Measurements from ENCODE around the gene TDRD15. TPM values are rescaled to one million over a fixed set of nuclear protein-coding genes. Genes with fewer than 3 reads are reported as not detected.

Gene TDRD15
- total RNA-seq, 4 donors from 2014 or later = 0.34 TPM; not detected in 3

GRCh38 chr2:21161832-21162614, 38.3 kb downstream of the TDRD15 start:
- TF ChIP-seq, protein P1, sequence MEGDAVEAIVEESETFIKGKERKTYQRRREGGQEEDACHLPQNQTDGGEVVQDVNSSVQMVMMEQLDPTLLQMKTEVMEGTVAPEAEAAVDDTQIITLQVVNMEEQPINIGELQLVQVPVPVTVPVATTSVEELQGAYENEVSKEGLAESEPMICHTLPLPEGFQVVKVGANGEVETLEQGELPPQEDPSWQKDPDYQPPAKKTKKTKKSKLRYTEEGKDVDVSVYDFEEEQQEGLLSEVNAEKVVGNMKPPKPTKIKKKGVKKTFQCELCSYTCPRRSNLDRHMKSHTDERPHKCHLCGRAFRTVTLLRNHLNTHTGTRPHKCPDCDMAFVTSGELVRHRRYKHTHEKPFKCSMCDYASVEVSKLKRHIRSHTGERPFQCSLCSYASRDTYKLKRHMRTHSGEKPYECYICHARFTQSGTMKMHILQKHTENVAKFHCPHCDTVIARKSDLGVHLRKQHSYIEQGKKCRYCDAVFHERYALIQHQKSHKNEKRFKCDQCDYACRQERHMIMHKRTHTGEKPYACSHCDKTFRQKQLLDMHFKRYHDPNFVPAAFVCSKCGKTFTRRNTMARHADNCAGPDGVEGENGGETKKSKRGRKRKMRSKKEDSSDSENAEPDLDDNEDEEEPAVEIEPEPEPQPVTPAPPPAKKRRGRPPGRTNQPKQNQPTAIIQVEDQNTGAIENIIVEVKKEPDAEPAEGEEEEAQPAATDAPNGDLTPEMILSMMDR (IDR thresholded peaks at IDR 0.05) = no peak
- TF ChIP-seq POLR2A (IDR thresholded peaks at IDR 0.05) = no peak
- no peaks in the 10 kb centered on the region for H3K27me3 ChIP-seq
- no peaks in the 10 kb centered on the region for H3K4me1 ChIP-seq
- H3K27ac ChIP-seq = no peak overlapping the region
- no peaks in the 10 kb centered on the region for H3K9me3 ChIP-seq
- H3K36me3 ChIP-seq = no peaks in the 10 kb centered on the region
- H3K4me3 ChIP-seq = no peak overlapping the region
- DNase-seq = no peak
- 80% methylated on average over 4 of the region's 7 CpGs; no CpG with 5 or more reads in 1 of the 2 donors for WGBS, 2 donors
- intact Hi-C loops (cut with DNase I) = no loop called here

GRCh38 chr2:21162615-21162878, 38.8 kb downstream of the TDRD15 start:
- intact Hi-C loops (cut with DNase I) = no loop called here
- TF ChIP-seq, protein P1 (IDR thresholded peaks at IDR 0.05) = no peak
- TF ChIP-seq POLR2A (IDR thresholded peaks at IDR 0.05) = no peak
- H3K9me3 ChIP-seq = no peaks in the 10 kb centered on the region
- H3K27me3 ChIP-seq = no peaks in the 10 kb centered on the region
- no peaks in the 10 kb centered on the region for H3K36me3 ChIP-seq
- H3K4me3 ChIP-seq = no peak overlapping the region
- WGBS, 2 donors = 40% methylated on average over 2 of the region's 5 CpGs; no CpG with 5 or more reads in 1 of the 2 donors
- H3K4me1 ChIP-seq = no peaks in the 10 kb centered on the region
- DNase-seq = no peak
- H3K27ac ChIP-seq = no peak overlapping the region

- Histone ChIP-seq H3K27me3 (no peaks in the 10 kb centered on the region), H3K9me3 (no peaks in the 10 kb centered on the region), H3K36me3 (no peaks in the 10 kb centered on the region), H3K4me3 (no peak overlapping the region), H3K27ac (no peak overlapping the region), H3K4me1 (no peaks in the 10 kb centered on the region)
- DNase-seq = no peak
- 87 to 100% methylated on average over 3 to 7 of the region's 9 CpGs for WGBS, 2 donors
- intact Hi-C loops (cut with DNase I) = no loop called here
- TF ChIP-seq, protein P1 (IDR thresholded peaks at IDR 0.05) = no peak
- no peak for TF ChIP-seq POLR2A (IDR thresholded peaks at IDR 0.05)
These were observed 39.4 kb downstream of the TDRD15 start for GRCh38 chr2:21163213-21163612.

DNA sequence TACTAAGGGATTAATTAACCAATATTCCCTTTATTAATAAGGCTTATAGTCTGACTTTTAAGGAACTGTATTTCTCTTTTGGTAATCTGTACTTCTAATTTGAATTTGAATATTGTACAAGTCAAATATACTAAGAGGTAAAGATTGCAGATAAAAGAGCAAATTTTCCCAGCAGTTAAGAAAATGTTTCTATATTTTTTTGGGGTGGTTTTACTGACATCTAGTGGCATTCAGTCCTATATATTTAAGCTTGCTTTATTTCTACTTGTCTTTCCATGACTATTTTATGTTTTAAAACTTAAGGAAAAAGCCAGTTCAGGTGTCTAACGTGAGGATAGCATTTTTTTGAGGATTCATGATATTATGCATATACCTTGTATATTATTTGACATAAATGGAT, 41.6 kb downstream of the TDRD15 start:
- Histone ChIP-seq H3K9me3 (no peaks in the 10 kb centered on the region), H3K4me1 (no peaks in the 10 kb centered on the region), H3K27me3 (no peaks in the 10 kb centered on the region), H3K36me3 (no peaks in the 10 kb centered on the region), H3K27ac (no peak overlapping the region), H3K4me3 (no peak overlapping the region)
- no peak for TF ChIP-seq POLR2A (IDR thresholded peaks at IDR 0.05)
- TF ChIP-seq, protein P1 (IDR thresholded peaks at IDR 0.05) = no peak
- intact Hi-C loops (cut with DNase I) = no loop called here
- WGBS, 2 donors = 3 to 9% methylated on average over 1 of the region's 1 CpG
- no peak for DNase-seq

GRCh38 chr2:21175895-21176646, 52.3 kb downstream of the TDRD15 start:
- intact Hi-C loops (cut with DNase I) = no loop called here
- TF ChIP-seq, protein P1 (IDR thresholded peaks at IDR 0.05) = no peak
- TF ChIP-seq POLR2A (IDR thresholded peaks at IDR 0.05) = no peak
- DNase-seq = no peak

More at GRCh38 chr2:21175895-21176646, 52.3 kb downstream of the TDRD15 start:
- Histone ChIP-seq H3K9me3 (no peaks in the 10 kb centered on the region), H3K4me3 (no peak overlapping the region), H3K36me3 (no peaks in the 10 kb centered on the region), H3K27me3 (no peaks in the 10 kb centered on the region), H3K27ac (no peak overlapping the region), H3K4me1 (no peaks in the 10 kb centered on the region)
- 32 to 34% methylated on average over 5 of the region's 5 CpGs for WGBS, 2 donors

All from esophagus squamous epithelium (tissue), 5 donors.